ENCODE measurements around the gene LMAN1L. TPM values are rescaled to one million over a fixed set of nuclear protein-coding genes. Genes with fewer than 3 reads are reported as not detected.

LMAN1L gene
- total RNA-seq, 2 donors from 2014 or later, result not detected

DNA sequence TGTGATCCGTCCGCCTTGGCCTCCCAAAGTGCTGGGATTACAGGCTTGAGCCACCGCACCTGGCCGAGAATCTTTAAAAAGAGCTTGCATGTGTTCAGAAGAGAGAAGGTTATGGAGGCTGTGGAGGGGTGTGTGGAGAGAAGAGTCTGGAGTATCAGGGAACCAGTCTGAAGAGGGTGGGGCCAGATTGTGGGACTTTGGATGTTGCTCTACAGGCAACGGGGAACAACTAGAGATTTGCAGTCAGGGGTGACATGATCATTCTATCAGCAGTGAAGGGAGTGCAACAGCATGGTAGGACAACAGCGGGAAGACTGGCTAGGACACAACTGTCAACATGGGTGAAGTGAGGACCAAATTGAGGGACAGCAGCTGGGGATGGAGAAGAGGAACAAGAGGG lies 51.7 kb downstream of the LMAN1L start:
- no peak for ATAC-seq
- intact Hi-C loops (cut with DNase I), result no loop called here
- peaks cover 55% of the 10 kb centered on the region for H3K4me1 ChIP-seq

DNA sequence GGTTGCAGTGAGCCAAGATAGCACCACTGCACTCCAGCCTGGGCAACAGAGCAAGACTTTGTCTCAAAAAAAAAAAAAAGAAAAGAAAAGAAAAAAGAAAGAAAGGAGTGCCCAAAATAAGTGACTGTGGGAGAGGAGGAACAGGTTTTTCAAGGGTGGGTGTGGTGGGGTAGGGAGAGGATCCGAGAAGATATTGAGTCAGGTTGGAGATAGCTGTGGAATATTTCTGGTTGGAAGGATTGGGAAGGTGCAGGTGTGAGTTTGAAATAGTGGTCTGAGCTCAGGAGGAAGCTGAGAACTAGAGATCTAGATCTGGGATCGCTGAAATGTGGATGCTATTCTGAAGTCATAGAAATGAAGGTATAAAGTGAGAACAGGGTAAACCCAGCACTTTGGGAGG lies 52.7 kb downstream of the LMAN1L start:
- H3K4me1 ChIP-seq, result peaks cover 56% of the 10 kb centered on the region

More for the DNA sequence above, 51.7 kb downstream of the LMAN1L start:
- WGBS, 2 donors, result 91% methylated on average over 6 of the region's 6 CpGs
- Histone ChIP-seq H3K27me3 (no peaks in the 10 kb centered on the region), H3K27ac (no peak overlapping the region), H3K9me3 (no peaks in the 10 kb centered on the region), H3K4me3 (no peak overlapping the region), H3K36me3 (replicated peaks in 1 of 2; ENCODE audit: insufficient read depth in 1 of 2, low read depth in 2 of 2) (no peaks in the 10 kb centered on the region)
- no peak for TF ChIP-seq POLR2A (IDR thresholded peaks at IDR 0.05)
- TF ChIP-seq, protein P1, sequence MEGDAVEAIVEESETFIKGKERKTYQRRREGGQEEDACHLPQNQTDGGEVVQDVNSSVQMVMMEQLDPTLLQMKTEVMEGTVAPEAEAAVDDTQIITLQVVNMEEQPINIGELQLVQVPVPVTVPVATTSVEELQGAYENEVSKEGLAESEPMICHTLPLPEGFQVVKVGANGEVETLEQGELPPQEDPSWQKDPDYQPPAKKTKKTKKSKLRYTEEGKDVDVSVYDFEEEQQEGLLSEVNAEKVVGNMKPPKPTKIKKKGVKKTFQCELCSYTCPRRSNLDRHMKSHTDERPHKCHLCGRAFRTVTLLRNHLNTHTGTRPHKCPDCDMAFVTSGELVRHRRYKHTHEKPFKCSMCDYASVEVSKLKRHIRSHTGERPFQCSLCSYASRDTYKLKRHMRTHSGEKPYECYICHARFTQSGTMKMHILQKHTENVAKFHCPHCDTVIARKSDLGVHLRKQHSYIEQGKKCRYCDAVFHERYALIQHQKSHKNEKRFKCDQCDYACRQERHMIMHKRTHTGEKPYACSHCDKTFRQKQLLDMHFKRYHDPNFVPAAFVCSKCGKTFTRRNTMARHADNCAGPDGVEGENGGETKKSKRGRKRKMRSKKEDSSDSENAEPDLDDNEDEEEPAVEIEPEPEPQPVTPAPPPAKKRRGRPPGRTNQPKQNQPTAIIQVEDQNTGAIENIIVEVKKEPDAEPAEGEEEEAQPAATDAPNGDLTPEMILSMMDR (IDR thresholded peaks at IDR 0.05), result no peak
- DNase-seq, result no peak

DNA sequence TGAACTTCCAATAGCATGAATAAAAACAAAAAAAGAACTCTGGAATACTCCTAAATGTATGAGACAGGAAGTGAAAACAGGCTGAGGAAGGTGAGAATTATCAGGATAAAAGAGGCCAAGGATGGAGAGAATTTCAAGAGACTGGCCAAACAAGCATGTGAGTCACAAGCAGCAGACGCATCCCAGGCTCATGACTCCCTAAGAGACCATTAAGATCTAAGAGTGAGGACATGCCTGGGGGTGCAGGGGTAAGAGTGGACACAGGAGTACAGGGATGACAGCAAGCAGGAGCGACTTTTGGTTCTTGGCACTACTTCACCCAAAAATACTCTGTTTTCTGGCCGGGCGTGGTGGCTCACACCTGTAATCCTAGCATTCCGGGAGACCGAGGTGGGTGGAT lies 53.5 kb downstream of the LMAN1L start:
- 86 to 92% methylated on average over 6 of the region's 6 CpGs for WGBS, 2 donors
- Histone ChIP-seq H3K9me3 (no peaks in the 10 kb centered on the region), H3K27me3 (no peaks in the 10 kb centered on the region), H3K4me3 (no peak overlapping the region), H3K36me3 (replicated peaks in 1 of 2; ENCODE audit: insufficient read depth in 1 of 2, low read depth in 2 of 2) (no peaks in the 10 kb centered on the region), H3K4me1 (peaks cover 63% of the 10 kb centered on the region), H3K27ac (no peak overlapping the region)
- no peak for TF ChIP-seq POLR2A (IDR thresholded peaks at IDR 0.05)
- TF ChIP-seq, protein P1 (IDR thresholded peaks at IDR 0.05), result no peak
- ATAC-seq (no peak), DNase-seq (no peak)
- intact Hi-C loops (cut with DNase I), result no loop called here

More for the DNA sequence above, 52.7 kb downstream of the LMAN1L start:
- Histone ChIP-seq H3K27ac (no peak overlapping the region), H3K27me3 (no peaks in the 10 kb centered on the region), H3K36me3 (replicated peaks in 1 of 2; ENCODE audit: insufficient read depth in 1 of 2, low read depth in 2 of 2) (no peaks in the 10 kb centered on the region), H3K4me3 (no peak overlapping the region), H3K9me3 (no peaks in the 10 kb centered on the region)
- intact Hi-C loops (cut with DNase I), result no loop called here
- TF ChIP-seq, protein P1 (IDR thresholded peaks at IDR 0.05), result no peak
- TF ChIP-seq POLR2A (IDR thresholded peaks at IDR 0.05), result no peak
- DNase-seq (no peak), ATAC-seq (no peak)
- 58 to 74% methylated on average over 2 of the region's 2 CpGs for WGBS, 2 donors

DNA sequence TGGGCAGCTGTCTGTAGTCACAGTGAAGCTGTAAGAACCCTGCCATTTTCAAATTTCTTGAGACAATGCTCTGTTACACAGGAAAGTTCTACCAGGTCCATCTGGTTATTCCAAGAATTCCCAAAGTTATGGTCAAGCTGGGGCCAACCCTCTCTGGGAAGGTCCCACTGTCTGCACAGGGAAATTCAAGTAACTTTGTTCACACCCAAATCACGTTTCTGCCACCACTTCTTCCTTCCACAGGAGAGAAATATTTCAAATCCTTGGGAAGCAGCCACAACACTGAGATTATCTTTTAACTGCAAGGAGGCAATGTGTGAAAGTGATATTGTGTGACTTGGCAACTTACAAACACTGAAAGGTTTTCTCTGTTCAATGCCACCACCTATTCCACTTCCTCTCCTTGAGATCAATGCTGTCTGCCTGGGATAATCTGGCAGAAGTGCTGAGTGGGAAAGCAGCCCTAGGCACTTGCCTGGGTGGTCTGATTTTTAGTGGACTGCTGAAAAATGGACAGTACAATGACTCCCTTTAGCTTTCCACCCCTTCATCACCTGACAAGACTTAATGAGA lies 54.9 kb downstream of the LMAN1L start:
- DNase-seq, result no peak
- Histone ChIP-seq H3K4me3 (no peak overlapping the region), H3K27me3 (no peaks in the 10 kb centered on the region), H3K36me3 (replicated peaks in 1 of 2; ENCODE audit: insufficient read depth in 1 of 2, low read depth in 2 of 2) (no peaks in the 10 kb centered on the region), H3K27ac (peak overlapping the region in 2 of 4 donors; percentile 42 to 68), H3K9me3 (no peaks in the 10 kb centered on the region), H3K4me1 (peaks cover 76% of the 10 kb centered on the region)
- intact Hi-C loops (cut with DNase I), result no loop called here
- TF ChIP-seq POLR2A (IDR thresholded peaks at IDR 0.05), result no peak
- TF ChIP-seq, protein P1 (IDR thresholded peaks at IDR 0.05), result no peak
- 0 to 5% methylated on average over 1 of the region's 1 CpG for WGBS, 2 donors
- no peak for ATAC-seq

DNA sequence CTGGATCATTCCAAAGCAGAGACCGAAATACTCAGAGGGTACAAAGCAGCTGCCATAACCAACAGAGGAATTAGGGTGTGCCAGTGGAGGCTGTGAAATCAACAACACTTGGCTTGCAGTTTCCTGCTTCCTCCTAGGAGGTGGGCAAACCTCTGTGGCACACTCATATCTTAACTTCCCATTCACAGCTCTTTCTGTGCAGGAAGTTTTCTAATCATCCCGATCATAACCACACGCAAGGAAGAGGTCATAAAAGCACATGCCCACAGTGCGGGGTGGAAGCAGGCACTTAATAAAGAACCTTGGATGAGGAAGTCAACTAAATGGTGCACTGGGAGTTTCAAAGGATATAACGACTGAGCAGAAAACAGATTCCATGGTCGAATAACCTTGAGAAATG lies 55.4 kb downstream of the LMAN1L start:
- ATAC-seq (no peak), DNase-seq (peak in 1 of 4 donors; percentile 59)
- TF ChIP-seq POLR2A (IDR thresholded peaks at IDR 0.05), result peak in 1 of 3 donors; percentile 23
- TF ChIP-seq, protein P1 (IDR thresholded peaks at IDR 0.05), result no peak
- H3K4me3 ChIP-seq, result no peak overlapping the region
- peak overlapping the region in 2 of 4 donors; percentile 42 to 68 for H3K27ac ChIP-seq
- 49 to 74% methylated on average over 6 of the region's 6 CpGs for WGBS, 2 donors
- no peaks in the 10 kb centered on the region for H3K9me3 ChIP-seq
- intact Hi-C loops (cut with DNase I), result no loop called here
- H3K4me1 ChIP-seq, result peaks cover 74% of the 10 kb centered on the region
- H3K27me3 ChIP-seq, result no peaks in the 10 kb centered on the region
- no peaks in the 10 kb centered on the region for H3K36me3 ChIP-seq (replicated peaks in 1 of 2; ENCODE audit: insufficient read depth in 1 of 2, low read depth in 2 of 2)
